Activated CD8-positive, alpha-beta memory T cell treated with anti-CD3 and anti-CD28 coated beads, Interleukin-2, amount 50 U/mL, for 48 hours (primary cell): ENCODE data around the gene NAA15.
A peak's percentile ranks its signal among the peaks of the same experiment; 100 is the strongest.
"Not testable (repeated sequence)": the region's sequence is repeated elsewhere in the genome, so short reads cannot be mapped to it uniquely, and the experiment has no call there.

Source experiments
- DNase-seq: peaks from one replicate; pipeline ENCODE4 v3.0.0-alpha.2; 2020

The NAA15 gene

DNA sequence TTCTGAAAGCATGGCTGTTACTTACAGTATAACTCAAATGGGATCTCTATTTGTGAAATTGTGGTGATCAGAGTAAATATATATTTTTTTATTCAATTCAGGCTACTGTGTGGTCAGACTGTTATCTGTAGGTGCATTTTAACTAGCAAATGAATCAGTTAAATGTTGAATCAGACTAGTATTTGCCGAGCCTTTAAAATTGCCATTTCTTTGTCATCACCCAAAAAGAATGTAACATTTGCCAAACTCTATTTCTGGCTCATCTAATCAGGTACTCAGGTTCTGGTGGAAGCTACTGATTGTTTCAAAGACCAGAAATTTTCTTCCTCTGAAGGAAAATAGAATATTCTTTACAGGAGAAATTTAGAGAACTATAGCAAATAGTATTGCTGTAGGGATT is 1.8 kb upstream of the NAA15 start:
- DNase-seq, result no peak

DNA sequence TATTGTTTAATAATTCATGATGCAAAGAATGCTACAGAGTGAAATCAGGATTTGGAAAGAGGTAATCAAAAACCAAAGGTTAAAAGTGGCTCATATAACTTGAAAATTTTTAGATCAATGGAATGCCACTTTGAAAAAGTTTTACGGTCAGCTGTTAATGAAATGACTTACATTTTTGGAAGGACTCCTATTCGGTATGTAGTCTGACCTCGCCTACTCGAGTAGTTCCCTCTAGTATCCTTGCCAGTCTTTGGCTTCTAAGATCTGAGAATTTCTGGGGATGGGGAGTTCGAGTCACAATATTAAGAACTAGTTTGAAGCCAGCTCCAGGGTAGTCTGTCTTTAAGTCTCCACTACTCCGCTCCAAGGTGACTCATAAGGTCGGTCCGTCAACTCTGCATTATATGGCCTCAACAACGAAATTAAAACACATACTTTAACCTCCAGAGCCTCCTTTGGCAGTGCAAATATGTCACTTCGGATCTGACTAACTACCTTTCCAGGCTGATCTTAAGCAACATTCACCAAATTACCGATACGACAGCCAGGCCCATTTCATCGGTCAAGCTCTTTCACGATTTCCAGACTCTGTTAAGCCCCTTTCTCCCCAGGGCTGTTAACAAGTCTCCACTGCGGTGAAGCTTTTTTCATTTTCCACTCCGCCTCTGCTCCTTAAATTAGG is 733 bp upstream of the NAA15 start:
- DNase-seq, result no peak

DNA sequence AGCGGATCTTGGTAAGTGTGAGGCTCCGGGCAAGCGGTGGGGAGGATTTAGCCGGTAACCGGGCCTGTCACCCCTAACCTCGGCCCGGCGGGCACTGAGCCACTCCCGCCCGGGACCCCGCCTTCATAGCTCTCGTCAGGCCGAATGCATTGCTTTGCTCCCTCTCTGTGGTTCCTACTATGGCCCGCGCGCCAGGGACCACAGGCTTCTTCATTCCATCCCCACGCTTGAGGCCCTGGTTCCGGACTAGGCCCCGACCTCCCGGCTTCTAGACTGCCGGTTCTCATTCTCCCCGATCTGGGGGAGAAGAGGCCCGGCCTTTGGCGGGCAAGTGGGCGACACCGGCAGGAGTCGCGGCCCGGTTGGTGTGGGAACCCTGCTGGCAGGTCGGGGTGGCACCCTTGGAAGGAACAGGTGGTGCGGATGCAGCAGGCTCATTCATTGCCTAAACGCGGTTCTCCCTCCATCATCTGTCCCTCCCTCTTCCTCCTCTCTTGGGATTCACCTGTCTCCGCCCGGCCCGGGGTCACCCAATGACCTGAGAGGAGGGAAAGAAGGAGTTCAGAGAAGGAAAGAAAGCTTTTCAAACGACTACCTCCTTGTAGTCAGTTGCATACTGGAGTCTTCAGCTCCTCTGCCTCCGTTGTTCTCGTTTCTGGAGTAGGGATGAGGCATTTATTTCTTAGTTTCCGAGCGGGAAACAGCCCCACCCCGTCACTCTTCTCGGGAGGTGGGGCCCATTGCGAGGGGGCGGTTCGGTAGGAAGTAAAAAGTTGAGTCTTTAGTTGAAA is 711 bp downstream of the NAA15 start, which contains the start of gene NDUFC1:
Gene NDUFC1, minus strand, starts transcription at position 657 of the 791 bp plus-strand sequence. CDS start 6,679 bp downstream, outside the sequence.
- peak; percentile 79 for DNase-seq

DNA sequence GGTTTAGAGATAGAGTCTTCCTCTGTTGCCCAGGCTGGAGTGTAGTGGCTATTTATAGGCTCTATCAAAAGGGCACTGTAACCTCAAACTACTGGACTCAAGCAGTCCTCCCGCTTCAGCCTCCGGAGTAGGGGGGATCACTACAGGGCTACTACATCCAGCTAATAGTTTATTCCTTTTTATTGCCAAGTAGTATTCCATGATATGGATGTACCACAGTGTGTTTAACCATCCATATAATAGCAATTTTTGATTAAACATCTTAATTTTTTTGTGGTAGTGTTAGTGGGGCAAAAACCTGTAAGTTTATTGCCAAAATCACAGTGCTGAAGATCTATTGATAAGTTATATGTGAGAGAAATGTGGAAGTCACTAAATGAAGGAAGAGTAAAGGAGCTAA is 3.6 kb downstream of the NAA15 start:
- DNase-seq, result no peak

DNA sequence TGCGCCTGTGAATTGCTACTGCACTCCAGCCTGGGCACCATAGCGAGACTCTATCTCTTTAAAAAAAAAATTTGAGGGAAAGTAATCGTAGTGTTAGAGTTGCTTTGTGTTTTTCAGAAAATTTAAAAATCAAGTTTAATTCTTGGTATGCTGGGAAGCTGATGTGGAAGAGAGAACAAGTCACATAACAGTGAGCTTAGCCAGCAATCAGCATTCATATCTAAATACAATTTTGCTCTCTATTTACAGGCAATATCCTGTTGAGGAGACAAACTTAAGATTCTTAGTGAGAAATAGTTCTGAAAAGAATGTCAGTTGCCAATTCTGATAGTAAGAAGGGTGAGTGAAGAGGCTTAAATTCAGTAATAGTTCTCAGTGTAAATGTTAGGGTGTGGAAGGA is 10.6 kb downstream of the NAA15 start:
- DNase-seq, result no peak

DNA sequence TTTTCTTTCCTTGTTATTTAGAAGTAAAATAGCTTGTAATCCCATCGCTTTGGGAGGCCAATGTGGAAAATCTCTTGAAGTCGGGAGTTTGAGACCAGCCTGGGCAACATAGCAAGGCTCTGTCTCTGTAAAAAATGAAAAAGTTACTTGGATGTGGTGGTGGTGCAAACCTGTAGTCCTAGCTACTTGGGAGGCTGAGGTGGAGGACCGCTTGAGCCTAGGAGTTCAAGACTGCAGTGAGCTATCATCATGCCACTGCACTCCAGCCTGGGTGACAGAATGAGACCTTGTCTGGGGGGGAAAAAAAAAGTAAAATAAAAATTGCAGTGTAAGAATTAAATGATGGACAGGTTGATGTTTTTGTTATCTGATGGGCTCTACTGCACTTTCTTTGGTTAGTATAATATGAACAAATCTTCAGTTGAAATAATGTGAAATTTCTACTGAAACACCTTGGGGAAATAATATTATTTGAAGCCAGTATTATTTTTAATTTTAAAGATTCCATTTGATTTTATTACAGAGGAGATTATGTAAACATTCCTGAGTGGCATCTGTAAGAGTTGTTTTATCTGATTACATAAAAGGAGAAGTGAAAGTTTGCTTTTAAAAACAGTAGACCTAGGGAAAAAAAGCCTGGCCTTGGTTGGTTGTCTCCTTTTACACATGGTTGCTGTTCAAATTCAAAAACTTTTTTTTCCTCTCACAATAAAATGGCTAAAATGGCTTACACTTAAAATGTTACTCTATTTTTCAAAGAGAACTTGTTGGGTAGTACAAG is 11.4 kb downstream of the NAA15 start:
- no peak for DNase-seq

DNA sequence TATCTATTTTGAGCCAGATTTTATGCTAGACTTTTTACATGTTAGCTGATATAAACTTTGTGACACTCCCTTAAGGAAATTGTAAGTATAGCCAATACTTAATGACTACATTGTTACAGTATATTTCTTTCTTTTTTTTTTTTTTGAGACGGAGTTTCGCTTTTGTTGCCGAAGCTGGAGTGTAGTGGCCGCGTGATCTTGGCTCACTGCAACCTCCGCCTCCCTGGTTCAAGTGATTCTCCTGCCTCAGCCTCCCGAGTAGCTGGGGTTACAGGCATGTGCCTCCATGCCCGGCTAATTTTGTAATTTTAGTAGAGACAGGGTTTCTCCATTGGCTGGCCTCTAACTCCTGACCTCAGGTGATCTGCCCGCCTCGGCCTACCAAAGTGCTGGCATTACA is 12.1 kb downstream of the NAA15 start:
- not testable (repeated sequence) for DNase-seq

DNA sequence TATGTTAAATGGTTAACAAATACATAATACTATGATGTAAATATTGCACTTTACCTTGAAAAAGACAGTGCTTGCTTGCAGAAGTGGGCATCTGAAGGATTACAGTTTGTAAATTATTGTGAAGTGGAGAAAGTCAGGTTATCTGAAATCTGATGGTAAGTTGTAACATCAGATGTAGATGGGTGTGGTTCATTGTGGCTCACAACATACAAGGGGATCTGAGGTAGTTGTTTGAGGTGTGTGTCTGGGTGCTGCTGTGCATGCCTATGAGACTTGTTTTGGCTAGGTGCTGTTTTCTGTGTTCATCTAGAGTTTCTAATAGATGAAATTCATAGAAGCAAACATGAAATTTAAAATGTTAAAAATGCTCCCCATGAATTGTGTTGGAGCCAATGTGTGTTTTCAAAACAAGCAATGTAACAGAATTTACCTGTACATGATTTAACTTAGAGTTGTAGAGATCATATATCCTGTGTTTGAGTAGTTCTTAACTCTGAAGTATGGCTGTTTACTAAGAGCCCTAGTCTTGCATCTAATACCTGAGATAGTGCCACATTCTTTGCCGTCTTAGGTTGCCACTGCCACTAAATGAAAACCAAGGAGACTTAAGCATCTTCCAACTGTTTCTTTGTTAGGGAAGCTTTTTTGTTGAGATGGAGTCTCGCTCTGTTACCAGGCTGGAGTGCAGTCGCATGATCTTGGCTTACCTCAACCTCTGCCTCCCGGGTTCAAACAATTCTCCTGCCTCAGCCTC is 12.9 kb downstream of the NAA15 start:
- DNase-seq, result no peak

DNA sequence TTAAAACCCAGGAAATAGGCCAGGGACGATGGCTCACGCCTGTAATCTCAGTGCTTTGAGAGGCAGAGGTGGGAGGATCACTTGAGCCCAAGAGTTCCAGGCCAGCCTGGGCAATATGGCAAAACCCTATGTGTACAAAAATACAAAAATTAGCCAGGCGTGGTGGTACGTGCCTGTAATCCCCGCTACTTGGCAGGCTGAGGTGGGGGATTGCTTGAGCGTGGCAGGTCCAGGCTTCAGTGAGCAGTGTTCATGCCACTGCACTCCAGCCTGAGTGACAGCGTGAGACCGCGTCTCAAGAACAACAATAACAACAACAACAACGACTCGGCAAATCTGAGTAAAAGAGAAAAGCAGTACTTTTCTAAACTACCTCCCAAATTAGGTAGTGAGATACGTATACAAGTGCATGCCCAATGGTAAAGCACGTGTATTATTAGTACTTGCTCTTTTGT is 13.9 kb downstream of the NAA15 start:
- DNase-seq, result no peak

DNA sequence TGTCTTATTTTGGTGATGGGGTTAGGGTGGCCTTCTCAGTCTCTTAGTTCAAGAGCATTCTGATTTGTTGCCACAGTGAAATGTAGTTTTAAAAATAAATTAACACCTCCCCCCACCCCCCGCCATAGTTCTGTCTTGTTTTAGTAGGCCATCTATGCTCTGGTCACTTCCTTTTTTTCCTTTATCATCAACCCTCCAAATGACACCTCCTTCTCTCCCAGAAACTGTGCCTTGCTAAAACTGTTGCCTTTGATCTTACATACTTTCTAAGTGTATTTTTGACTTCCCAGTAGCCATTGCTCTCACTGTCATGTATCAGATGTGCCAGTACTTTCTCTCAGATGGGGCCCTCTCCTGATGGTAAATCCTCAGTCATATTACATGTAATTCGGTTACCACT is 15.4 kb downstream of the NAA15 start:
- no peak for DNase-seq

DNA sequence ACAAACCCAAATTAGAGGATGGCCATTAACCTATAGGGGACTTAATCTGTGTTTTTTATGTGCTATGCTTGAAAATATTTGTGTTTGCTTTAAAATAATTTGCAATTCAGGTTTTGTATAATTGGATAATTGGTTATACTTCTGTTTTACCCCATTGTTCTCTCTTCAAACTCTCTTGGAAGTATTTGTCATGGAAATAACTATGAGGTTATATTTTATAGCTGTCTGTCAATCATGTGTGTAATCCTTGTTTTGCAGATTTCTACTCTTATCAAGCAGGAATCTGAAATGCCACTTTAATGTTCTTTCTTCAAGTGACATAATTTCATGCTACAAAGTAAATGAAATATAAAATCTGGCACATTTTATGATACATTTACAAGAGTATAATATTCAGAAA is 16.3 kb downstream of the NAA15 start:
- no peak for DNase-seq

DNA sequence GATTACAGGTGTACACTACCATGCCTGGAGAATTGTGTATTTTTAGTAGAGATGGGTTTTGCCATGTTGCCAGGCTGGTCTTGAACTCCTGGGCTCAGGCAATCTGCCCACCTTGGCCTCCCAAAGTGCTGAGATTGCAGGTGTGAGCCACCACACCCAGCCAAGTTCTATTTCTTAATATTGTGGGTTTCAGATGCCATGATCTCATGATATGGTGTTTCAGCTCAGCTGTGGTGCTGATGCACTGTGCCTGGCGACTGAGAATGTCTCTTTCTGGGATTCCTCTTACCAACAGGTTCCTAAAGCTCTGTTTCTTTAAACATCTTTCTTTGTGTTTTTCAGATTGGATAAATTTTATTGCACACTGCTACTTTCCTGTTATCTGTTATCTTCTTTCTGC is 18.3 kb downstream of the NAA15 start:
- no peak for DNase-seq

DNA sequence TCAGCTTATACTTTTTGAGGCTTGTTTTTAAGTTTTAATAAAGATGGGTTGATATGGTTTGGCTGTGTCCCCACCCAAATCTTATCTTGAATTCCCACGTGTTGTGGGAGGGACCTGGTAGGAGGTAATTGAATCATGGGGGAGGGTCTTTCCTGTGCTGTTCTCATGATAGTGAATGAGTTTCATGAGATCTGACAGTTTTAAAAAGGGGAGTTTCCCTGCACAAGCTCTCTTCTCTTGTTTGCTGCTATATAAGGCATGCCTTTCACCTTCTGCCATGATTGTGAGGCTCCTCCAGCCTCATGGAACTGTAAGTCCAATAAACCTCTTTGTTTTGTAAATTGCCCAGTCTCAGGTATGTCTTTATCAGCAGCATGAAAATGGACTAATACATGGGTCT is 20.8 kb downstream of the NAA15 start:
- not testable (repeated sequence) for DNase-seq

DNA sequence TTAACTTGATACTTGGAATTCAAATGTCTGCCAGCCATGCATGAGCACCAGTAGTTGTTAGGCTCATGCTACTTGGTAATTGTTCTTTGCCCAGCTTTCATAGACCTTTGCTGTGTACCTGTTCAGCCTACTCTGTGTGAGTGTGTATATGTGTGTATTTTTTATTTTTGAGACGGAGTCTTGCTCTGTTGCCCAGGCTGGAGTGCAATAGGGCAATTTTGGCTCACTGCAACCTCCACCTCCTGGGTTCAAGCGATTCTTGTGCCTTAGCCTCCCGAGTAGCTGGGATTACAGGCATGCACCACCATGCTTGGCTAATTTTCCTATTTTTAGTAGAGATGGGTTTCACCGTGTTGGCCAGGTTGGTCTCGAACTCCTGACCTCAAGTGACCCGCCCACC is 21.2 kb downstream of the NAA15 start:
- not testable (repeated sequence) for DNase-seq

DNA sequence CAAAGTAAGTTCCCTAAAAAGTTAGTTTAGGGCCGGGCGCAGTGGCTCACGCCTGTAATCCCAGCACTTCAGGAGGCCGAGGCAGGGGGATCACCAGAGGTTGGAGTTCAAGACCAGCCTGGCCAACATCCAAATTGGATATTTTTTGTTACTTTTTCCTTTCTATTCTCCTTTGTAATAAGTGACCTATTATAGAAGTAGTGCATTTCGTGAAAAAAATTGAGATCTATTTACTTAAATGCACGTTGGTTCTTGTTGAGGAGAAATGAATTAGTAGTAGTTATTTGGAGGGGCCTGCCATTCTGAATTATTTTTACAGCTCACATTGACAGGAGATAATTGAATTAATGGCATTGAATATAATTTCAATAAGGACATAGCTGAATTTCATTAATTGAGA is 23.3 kb downstream of the NAA15 start:
- DNase-seq, result no peak

DNA sequence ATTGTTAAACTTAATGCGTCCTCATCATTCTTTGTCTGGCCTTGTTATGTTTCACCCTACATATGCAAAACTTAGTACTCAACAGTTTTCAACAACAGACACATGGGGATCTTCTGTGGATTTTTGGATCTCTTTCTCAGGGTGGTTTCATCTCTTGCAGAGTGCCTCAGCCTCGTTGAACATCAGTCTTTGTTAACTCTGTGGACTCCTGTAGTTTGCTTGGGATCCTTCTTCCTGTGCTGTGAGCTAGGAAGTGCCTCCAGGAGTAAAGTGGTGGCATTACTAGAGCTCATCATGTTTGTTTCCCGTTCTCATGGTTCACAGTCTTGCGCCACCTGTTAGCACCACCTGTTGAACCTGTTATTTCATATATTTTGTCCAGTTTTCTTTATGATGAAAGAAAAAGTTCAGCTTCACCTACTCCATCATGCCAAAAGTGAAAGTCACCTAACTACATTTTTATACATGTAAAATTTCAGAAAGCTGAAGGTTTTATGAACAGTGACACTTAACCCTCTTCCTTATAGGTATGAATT is 28.4 kb downstream of the NAA15 start:
- DNase-seq, result no peak

DNA sequence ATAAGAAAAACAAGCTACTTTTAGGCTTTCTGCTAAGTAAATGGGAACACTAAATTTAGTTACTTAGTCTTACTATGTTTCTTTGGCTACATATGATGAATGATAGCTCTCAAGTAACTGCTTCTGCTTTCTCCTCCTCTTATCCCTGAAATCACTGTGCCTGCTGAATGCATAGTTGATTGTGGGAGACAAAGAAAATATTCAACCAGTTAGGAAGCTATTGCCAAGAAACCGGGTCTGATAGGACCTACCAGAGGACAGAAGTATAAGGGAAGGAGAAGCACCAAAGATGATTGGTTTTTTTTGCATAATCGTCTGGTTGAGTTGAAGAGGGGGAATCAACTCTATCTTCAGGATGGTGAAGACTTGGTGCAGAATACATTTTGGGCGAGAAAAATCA is 29.0 kb downstream of the NAA15 start:
- DNase-seq, result no peak

DNA sequence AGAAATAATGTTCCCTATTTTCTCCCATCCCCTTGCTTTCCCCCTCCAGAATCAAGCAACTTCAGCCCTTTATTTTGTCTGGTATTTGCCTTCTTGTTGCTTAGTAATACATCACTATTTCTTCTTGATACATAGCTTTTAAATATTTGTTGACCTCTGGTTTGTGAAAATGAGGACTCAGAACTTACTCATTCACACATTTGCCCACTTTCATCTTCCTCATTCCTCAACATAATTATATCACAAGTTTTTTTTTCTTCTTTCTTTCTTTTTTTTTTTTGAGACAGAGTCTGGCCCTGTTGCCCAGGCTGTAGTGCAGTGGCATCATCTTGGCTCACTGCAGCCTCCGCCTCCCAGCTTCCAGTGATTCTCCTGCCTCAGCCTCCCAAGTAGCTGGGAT is 29.9 kb downstream of the NAA15 start:
- no peak for DNase-seq

DNA sequence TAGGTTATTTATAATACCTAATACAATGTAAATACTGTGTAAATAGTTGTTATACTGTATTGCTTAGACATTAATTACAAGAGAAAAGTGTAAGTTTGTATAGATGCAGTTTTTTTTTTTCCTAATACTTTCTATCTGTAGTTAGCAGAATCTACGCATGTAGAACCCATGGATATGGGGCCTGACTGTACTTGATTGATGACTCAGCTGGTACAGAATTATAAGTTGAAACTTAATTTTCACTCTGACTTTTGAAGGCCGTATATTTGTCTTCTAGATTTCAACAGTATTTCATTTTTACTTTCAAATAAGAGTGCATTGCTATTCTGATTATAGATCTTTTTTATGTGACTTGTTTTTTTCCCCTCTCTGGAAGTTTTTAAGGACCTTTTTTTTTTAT is 31.7 kb downstream of the NAA15 start:
- no peak for DNase-seq

DNA sequence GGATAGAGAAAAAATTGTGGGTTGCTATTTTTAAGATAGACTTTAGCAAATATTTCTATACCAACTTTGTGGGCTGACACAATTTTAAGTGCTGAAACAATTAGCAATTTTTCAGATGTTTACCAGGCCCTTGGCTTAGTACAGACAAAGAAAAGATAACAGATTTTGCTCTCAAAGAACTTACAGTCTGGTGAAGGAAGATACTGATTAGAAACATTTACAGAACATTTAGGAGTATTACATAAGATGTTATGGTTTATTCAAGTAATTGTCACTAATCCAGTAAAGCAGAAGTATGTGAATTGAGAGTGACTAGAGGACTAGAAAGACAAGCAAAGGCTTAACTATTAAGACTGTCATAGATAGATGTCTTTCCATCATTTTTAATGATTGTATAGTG is 36.3 kb downstream of the NAA15 start:
- no peak for DNase-seq

DNA sequence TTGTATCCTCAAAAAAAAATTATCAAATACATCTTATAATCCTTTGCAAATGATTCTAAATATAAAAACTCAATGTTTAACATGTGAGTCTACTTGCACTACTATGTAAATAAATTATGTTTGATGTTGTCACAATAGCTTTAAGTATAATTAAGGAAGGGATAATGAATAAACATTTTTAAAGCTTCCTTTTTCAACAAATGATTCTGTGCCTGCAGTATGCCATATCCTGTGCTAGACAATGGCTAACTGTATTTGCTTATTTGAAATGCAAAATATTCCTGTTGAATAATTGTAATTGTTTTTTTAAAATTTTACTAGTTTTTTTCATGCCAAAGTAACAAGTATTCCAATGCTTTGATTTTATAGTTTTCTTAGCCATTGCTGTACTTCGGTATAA is 60.0 kb downstream of the NAA15 start:
- no peak for DNase-seq

DNA sequence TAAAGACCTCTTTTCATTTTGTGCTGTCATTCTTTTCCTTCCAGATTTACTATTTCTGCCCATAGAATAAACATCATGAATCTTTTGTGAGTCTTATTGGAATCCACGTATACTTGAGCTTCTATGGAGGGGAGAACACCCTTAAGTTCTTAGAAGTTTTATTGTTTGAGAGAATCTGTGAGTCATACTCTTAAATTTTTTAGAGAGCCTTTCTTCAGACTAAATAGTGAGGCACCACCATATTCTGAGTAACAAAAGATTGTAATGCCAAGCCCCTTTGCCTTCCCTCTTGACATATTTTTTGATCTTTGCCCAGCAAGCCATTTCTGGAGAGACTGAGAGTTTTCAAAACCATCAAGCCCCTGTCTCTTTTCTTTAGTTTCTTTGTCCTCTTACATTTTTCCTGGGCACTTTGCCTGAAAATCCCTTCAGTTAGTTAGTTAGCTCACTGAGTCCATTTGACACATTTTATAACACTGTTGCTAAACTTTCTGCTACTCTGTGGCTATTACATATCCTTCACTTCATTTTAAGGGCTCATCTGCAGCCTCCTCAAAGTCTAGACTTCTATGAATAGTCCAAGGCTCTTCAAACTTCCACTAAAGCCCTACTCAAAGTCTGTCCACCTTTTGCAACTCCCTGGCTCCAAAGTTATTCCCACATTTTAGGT is 66.3 kb downstream of the NAA15 start:
- no peak for DNase-seq
